NCI-H2227 (cell line): ENCODE measurements around the gene RRH.
"Not testable (repeated sequence)": the region's sequence is repeated elsewhere in the genome, so short reads cannot be mapped to it uniquely, and the experiment has no call there.

Experiments used
- DNase-seq: peaks from one replicate; lab custom pipeline; 2025; ENCODE audit not compliant: unreplicated experiment; lab: John Stamatoyannopoulos, UW

RRH gene

GRCh38 chr4:109846395-109847098 is 18.8 kb downstream of the RRH start:
- no peak for DNase-seq

- no peak for DNase-seq
Observed at GRCh38 chr4:109847896-109848442, 20.2 kb downstream of the RRH start, which contains the start of gene LRIT3. Gene LRIT3, plus strand, starts transcription at chr4:109848107. Its CDS starts 95 bp downstream, at chr4:109848202.

DNA sequence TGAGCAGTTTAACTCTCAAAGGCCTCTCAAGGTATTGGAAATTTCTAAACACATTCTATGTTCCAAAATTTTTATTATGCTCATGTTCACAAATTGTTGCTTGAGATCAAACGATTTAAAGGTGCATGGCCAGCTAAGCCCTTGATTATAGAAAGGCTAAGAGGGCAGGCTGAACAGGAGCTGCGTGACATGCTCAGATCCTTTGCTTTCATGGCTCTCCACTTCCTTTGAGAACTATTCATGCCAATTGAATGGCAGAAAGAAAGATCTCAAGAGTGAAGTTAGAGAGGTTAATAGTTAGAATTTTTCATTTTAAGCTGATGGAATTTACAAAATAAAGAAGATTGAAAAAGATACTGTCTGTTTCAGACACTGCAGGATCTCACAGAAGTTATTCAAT is 20.7 kb downstream of the RRH start:
- no peak for DNase-seq

DNA sequence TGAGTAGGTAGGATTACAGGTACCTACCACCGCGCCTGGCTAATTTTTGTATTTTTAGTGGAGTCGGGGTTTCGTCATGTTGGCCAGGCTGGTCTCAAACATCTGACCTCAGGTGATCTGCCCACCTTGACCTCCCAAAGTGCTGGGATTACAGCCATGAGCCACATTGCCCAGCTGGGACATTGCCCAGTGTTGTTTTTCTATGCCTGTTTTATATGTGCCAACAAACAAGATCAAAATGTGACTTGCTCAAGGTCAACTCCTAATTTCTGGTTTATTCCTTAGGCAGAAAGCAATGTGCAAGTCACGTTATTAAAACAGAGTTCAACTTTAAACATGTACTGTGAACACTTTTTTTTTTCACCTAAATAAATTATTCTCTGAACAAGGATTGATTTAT is 22.8 kb downstream of the RRH start:
- DNase-seq: no peak

GRCh38 chr4:109859426-109860300 is 31.9 kb downstream of the RRH start:
- not testable (repeated sequence) for DNase-seq

- DNase-seq: no peak
Observed at GRCh38 chr4:109861271-109861670, 33.5 kb downstream of the RRH start.

DNA sequence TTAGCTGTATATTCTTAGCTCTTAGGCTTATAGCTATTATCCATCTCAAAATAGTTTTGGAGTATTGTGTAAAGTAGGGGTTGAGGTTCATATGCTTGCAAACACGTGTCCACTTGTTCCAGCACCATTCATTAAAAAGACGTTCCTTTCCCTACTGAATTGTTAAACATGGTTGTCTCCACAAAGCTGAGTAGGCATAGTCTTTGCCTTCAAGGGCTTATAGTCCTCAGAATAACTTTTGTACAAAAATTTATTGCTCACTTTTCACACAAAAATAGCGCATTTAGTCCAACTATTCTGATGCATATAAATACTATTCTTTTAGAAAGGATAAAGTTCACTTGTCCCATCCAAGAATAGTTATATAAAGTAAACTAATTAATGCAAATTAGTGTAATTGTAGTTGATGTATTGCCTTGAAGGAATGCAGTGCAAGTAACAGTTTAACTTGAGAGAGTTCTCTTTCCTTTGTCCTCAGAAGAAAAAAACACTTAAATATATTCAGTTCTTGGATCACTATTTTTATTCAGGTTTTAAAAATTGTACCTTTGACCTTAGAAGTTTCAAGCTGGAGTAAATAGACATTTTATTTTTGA is 34.2 kb downstream of the RRH start:
- no peak for DNase-seq

DNA sequence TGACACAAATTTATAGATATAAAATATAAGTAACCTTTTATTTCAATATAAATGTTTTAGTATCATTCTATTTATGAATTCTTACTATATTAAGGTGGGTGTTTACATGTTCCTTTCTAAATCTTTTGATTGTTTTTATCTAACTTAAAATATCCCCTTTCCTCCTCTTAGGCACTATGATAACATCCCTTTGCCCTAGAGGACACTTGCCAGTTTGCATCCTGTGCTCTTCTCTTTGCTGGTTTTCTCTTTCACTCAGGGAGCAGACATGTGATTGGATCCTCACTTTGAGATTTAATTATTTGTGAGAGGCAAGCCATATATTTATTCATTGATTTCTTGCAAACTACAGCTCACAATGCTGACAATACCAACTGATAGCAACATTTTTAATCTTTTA is 36.4 kb downstream of the RRH start:
- DNase-seq: no peak

- DNase-seq: no peak
Observed at GRCh38 chr4:109870061-109870460, 42.3 kb downstream of the RRH start.

GRCh38 chr4:109872065-109872464 is 44.3 kb downstream of the RRH start:
- no peak for DNase-seq

GRCh38 chr4:109872950-109873656 is 45.3 kb downstream of the RRH start:
- DNase-seq: no peak

- DNase-seq: no peak
Observed at GRCh38 chr4:109873791-109874514, 46.2 kb downstream of the RRH start.

GRCh38 chr4:109875106-109875505 is 47.3 kb downstream of the RRH start:
- DNase-seq: no peak

GRCh38 chr4:109875553-109875952 is 47.8 kb downstream of the RRH start:
- not testable (repeated sequence) for DNase-seq

DNA sequence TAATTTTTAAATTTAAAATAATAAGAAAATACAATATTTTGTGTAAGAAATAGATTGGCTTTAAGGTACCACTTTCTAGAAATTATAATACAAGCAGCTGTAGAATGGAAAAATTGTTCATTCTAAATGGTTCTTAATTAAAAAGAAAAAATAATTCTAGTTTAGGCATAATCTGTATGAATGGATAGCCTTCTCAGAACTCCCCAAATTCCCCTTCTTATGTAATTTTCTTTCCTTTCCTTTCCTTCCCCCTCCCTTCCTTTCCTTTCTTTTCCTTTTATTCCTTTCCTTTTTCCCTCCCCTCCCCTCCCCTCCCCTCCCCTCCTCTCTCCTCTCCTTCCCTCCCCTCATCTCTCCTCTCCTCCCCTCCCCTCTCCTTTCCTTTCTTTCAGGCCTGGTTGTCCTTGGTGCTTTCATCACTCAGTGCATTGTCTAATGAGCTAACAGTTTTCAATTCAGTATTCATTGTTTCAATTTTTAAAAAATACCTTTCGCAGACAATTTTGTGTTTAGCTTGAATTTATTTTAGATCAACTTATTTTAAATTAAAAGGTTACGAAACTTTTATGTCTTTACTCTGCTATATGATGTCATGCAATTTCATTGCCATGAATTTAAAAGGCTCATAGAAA is 49.0 kb downstream of the RRH start:
- no peak for DNase-seq

- DNase-seq: no peak
Observed at GRCh38 chr4:109877400-109877799, 49.6 kb downstream of the RRH start.

DNA sequence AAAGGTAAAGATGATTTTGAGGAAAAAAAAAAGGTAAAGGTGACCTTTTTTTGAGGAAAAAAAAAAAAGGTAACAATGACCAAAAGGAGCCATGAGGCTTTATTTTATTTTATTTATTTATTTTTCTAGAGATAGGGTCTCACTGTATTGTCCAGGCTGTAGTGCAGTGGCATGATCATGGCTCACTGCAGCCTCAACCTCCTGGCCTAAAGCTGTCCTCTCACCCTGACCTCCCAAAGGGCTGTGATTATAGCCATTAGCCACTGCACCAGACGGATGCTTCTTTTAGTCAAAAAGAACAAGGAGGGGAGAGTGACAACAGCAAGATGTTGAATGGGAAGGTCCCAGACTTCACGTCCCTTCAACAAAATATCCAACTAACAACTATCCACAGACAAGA is 50.6 kb downstream of the RRH start:
- no peak for DNase-seq

GRCh38 chr4:109879081-109879480 is 51.3 kb downstream of the RRH start:
- no peak for DNase-seq

DNA sequence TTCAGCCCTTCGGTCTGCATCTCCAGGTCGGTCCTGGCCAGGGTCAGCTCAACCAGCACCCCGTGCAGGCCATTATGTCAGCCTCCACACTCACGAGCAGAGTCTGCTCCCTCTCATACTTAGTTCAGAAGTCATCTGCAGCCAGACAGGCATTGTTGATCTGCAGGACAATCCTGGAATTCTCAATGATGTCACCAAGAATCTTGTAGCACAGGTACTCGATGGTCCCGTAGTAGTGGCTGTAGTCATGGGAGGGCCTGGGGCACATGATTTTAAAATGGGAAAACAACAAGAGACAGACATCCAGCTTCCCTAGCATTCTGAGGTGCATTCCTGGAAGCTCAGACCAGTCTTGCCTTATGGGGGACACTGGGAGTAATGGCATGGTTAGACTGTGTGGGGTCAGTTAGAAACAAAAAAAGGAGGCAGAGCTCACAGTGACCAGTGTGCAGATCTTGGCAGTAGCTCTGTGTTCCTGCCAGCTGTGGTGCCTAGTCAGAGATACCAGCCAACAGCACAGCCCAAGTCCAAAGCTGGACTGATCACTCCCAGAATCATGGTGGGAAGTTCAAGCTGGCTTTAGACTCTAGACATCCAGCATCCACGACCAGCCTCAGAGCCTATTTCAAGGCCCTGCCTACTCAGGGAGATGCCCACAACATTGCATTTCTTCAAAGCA is 52.0 kb downstream of the RRH start:
- no peak for DNase-seq
